Ureter (tissue), 1 donor: Measurements from ENCODE around the gene ADGRG7. TPM values are rescaled to one million over a fixed set of nuclear protein-coding genes. Genes with fewer than 3 reads are reported as not detected.
A peak's percentile ranks its signal among the peaks of the same experiment; 100 is the strongest.
"Not testable (repeated sequence)": the region's sequence is repeated elsewhere in the genome, so short reads cannot be mapped to it uniquely, and the experiment has no call there.

Experiments
- DNase-seq: peaks from one replicate; pipeline ENCODE4 v3.0.0-alpha.2; 2020; ENCODE audit warnings: low spot score
- total RNA-seq: library from RNA; stranded (reverse); gene quantifications from one replicate; pipeline ENCODE4 v1.2.4, GENCODE V29; 2023
- donor health status: DM: yes; HTN: yes; CAD: no.

The ADGRG7 gene, protein sequence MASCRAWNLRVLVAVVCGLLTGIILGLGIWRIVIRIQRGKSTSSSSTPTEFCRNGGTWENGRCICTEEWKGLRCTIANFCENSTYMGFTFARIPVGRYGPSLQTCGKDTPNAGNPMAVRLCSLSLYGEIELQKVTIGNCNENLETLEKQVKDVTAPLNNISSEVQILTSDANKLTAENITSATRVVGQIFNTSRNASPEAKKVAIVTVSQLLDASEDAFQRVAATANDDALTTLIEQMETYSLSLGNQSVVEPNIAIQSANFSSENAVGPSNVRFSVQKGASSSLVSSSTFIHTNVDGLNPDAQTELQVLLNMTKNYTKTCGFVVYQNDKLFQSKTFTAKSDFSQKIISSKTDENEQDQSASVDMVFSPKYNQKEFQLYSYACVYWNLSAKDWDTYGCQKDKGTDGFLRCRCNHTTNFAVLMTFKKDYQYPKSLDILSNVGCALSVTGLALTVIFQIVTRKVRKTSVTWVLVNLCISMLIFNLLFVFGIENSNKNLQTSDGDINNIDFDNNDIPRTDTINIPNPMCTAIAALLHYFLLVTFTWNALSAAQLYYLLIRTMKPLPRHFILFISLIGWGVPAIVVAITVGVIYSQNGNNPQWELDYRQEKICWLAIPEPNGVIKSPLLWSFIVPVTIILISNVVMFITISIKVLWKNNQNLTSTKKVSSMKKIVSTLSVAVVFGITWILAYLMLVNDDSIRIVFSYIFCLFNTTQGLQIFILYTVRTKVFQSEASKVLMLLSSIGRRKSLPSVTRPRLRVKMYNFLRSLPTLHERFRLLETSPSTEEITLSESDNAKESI
- total RNA-seq, result 0.78 TPM

- DNase-seq, result no peak
Measured at GRCh38 chr3:100609305-100609704, at the start of gene ADGRG7. TSS of gene ADGRG7 (plus strand) at chr3:100609601. CDS start at chr3:100609857, 256 bp downstream.

- no peak for DNase-seq
Measured at GRCh38 chr3:100560426-100560825, 49.0 kb upstream of the ADGRG7 start.

- no peak for DNase-seq
Measured at GRCh38 chr3:100561459-100562158, 47.8 kb upstream of the ADGRG7 start.

DNA sequence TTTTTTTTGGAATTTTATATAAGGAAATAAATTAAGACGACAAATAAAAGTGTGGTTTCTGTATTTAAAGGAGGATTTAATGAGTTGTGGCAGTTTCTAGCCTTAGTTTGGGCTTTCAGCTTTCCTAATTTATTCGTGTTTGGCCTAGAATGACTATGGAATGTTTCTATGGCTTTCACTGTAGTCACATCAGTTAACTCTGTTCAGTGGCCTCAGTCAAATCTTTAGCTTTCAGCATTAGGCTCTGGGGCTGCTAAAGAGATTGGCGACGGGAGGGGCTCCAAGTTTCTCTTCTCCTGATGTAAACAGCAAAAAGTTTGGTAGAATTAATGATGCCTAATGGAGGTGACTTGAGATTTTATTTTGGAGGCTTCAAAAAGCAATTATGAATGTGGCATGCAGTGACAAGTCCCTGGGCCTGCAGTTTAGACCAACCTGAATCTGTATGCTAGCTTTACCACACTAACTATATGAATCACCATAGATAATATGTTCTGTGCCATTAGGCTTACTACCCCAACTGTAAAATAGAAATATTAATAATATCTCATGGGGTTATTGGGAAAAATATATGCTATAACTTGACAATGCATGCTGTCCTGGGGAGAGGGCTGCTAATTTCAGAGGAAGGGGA is 47.1 kb upstream of the ADGRG7 start:
- no peak for DNase-seq

- no peak for DNase-seq
Measured at GRCh38 chr3:100563228-100563627, 46.2 kb upstream of the ADGRG7 start.

DNA sequence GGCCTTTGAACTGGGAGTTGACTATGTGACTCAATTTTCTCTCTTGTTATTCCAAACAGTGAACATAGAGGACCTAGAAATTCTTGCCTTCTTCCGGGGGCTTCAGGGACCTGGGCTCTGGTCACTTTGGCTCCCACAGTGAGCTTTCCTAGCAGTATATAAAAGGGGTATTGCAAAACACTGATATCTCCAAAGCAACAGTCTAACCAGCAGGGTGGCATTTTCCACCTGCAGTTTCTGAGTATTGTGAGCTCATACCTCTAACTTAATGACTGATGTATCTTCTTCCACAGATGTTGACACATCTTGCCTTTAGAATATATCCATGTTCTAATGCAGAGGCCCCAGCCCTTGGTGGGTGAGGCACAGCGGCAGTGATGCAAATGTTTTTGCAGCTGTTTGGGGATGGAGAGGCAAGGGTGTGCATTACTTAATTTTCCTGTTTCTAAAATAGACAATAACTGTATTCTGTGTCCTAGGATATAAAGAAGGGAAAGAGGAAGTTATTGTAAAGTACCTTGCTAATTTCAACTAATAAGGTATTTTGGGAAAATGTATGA is 45.7 kb upstream of the ADGRG7 start:
- no peak for DNase-seq

DNA sequence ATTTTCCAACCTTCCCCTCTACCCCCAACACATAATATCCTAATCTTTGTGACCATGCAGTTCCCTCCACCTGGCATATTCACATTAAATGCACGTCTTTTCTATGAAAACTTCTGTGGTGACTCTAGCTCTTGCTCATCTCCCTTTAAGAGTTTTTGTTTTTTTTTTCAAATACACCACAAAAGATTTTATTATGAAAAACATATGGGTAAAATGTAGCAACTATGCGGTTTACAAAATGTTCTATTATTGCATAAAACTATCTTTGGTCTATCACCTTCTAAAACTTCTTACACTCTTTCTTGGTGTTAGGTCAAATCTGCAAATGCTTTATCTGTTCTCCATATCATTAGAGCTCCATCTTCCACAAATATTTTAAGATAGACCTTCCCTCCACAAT is 38.6 kb upstream of the ADGRG7 start:
- DNase-seq, result no peak

GRCh38 chr3:100574536-100574935 is 34.9 kb upstream of the ADGRG7 start:
- no peak for DNase-seq

- DNase-seq, result no peak
Measured at GRCh38 chr3:100575704-100576103, 33.7 kb upstream of the ADGRG7 start.

DNA sequence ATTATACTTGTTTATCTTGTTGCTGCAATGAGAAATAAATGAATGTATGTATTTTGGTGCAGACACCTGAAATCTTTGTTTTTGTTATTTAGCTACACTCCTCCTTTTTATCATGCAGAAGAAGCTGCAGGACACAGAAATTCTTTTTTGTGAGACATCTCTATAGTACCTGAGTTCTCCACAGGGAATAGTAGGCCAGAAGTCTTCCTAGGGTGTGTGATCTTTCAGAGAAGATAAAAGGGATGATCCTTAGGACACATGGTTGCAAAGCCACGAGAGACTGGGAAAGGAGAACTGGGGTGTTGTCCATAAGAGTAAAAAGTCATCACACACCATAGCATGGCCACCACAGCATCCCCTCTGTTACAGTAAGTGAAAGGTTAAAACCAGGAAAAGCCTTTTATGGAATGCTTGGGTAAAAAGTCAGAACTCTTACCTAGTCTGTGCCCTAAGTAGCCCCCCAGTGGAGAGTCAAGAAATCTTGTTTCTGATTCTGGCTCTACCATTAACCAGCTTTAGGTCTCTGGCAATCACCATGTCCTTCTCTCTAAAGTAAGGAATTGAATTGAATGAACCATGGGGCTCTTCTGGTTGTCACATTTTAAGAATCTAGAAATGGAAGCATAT is 31.9 kb upstream of the ADGRG7 start:
- no peak for DNase-seq

DNA sequence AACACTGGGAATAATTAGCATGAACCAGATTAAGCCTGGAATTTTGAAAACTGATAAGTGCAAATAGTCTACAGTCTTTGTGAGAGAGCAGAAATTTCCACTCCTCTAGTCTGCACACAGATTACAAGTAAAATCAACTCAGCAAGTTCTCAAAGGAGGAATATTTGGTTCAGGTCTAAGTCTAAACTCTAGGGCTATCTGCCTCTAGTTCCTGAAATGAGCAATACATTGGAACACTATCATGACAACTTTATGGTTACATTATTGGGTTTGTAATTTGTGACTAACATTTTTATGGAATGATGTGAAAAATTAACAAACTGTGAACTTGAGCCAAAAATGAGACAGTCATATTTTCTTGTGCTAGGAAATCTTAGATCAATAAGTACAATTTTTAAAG is 30.8 kb upstream of the ADGRG7 start:
- DNase-seq, result no peak

- no peak for DNase-seq
Measured at GRCh38 chr3:100580147-100580546, 29.3 kb upstream of the ADGRG7 start.

- DNase-seq, result no peak
Measured at GRCh38 chr3:100581650-100582049, 27.8 kb upstream of the ADGRG7 start.

DNA sequence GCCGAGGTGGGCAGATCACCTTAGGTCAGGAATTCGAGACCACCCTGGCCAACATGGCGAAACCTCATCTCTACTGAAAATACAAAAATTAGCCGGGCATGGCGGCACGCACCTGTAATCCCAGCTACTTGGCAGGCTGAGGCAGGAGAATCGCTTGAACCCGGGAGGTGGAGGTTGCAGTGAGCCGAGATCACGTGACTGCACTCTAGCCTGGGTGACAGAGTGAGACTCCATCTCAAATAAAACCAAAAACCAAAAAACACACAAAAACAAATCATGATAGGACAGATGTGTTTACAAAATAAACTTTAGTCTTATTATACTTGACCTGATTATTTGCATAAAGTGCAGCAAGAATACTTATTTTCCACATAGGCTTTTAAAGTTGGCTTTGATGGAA is 27.2 kb upstream of the ADGRG7 start:
- not testable (repeated sequence) for DNase-seq

DNA sequence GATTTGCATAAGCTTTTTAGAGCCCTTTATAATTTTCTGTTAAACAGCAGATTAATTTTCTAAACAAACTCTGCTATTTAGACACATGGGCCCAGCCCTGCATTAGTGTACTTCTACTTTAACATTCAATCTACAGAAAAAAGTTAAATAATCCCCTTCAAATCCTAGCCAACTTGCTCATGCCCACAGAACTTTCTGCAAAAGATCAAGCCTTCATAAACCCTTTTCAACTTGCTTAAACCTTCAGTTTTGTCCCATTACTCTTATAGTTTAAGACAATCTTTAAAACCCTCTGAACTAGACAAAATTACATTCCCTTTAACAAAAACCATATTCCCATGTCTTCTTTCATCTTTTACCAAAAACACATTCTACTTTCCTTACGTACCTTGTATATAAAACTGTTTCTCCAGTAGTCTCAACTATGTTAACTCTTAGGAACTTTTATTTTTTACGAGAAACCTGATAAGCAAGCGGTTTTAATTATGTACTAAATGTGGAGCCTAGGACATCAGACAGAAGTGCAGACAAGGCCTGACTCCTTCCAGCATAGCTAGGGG is 25.2 kb upstream of the ADGRG7 start:
- no peak for DNase-seq

GRCh38 chr3:100586832-100587231 is 22.6 kb upstream of the ADGRG7 start:
- DNase-seq, result no peak

- DNase-seq, result no peak
Measured at GRCh38 chr3:100588251-100588650, 21.1 kb upstream of the ADGRG7 start.

DNA sequence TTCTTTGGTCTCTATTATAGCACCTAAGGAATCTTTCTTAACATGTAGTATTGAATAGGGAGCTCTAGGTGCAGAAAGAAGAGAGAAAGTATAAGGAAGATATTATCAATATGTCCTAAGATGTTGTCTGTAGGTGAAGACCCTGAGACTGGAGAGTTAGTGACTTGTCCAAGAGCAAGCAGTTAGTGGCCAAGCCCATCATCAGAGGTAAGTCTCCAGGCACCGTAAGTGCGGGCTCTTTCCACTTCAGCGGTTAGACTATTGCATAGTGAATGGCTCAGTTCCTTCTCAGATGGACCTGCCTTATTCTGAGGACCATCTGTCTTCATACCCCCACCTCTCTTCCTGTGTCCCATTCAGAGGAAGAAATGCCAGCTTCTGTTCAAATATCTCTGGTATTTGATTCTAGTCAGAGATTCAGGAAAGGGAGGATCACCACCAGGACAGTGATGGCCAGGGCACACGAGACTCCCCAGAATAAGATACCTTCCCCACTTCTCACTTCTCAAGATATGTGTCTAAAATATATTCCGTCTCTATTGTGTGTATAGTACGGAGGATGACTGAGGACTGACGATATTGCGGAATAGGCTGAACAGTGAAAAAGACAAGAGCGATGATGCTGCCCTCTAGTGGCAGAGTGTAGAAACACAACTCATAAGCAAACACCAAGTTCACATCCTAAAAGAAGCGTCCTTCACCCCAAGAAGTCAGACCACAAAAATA is 19.1 kb upstream of the ADGRG7 start:
- peak; percentile 73 for DNase-seq

- no peak for DNase-seq
Measured at GRCh38 chr3:100590840-100591147, 18.6 kb upstream of the ADGRG7 start.

GRCh38 chr3:100591411-100591810 is 18.0 kb upstream of the ADGRG7 start:
- no peak for DNase-seq
